ENCODE data around the gene CSRP1. TPM values are rescaled to one million over a fixed set of nuclear protein-coding genes. Genes with fewer than 3 reads are reported as not detected.

The CSRP1 gene
- total and polyA plus RNA-seq, 2 experiments from 2014 or later, result 78.9 to 135 TPM

GRCh38 chr1:201466492-201466891 is 40.4 kb downstream of the CSRP1 start:
- DNase-seq (ENCODE audit: low read depth in 1 of 2, low spot score in 1 of 2), result peak in 1 of 2 donors; percentile 62
- no peak for TF ChIP-seq CTCF (IDR thresholded peaks at IDR 0.05; ENCODE audit: low read depth, low read length)
- H3K4me3 ChIP-seq, result no peak overlapping the region

GRCh38 chr1:201465698-201466290 is 41.1 kb downstream of the CSRP1 start:
- H3K4me1 ChIP-seq (ENCODE audit: low read depth), result peaks cover 17% of the 10 kb centered on the region
- H3K4me3 ChIP-seq, result no peak overlapping the region
- TF ChIP-seq CTCF (IDR thresholded peaks at IDR 0.05; ENCODE audit: low read depth, low read length), result no peak
- H3K36me3 ChIP-seq, result peaks cover 8% of the 10 kb centered on the region
- H3K9me3 ChIP-seq (ENCODE audit: low read depth), result no peaks in the 10 kb centered on the region
- H3K27me3 ChIP-seq, result peaks cover 11% of the 10 kb centered on the region
- H3K27ac ChIP-seq, result no peak overlapping the region
- DNase-seq (ENCODE audit: low read depth in 1 of 2, low spot score in 1 of 2), result no peak

More at GRCh38 chr1:201466492-201466891, 40.4 kb downstream of the CSRP1 start:
- H3K36me3 ChIP-seq, result peaks cover 8% of the 10 kb centered on the region
- peaks cover 18% of the 10 kb centered on the region for H3K27me3 ChIP-seq
- H3K27ac ChIP-seq, result no peak overlapping the region
- peaks cover 10% of the 10 kb centered on the region for H3K4me1 ChIP-seq (ENCODE audit: low read depth)
- no peaks in the 10 kb centered on the region for H3K9me3 ChIP-seq (ENCODE audit: low read depth)

- H3K36me3 ChIP-seq, result peaks cover 8% of the 10 kb centered on the region
- H3K27ac ChIP-seq, result no peak overlapping the region
- peak; percentile 30 for TF ChIP-seq CTCF (IDR thresholded peaks at IDR 0.05; ENCODE audit: low read depth, low read length)
- H3K9me3 ChIP-seq (ENCODE audit: low read depth), result no peaks in the 10 kb centered on the region
- peak in 1 of 2 donors; percentile 47 for DNase-seq (ENCODE audit: low read depth in 1 of 2, low spot score in 1 of 2)
- H3K4me1 ChIP-seq (ENCODE audit: low read depth), result peaks cover 22% of the 10 kb centered on the region
- H3K27me3 ChIP-seq, result no peaks in the 10 kb centered on the region
- H3K4me3 ChIP-seq, result no peak overlapping the region
These were observed 43.8 kb downstream of the CSRP1 start for GRCh38 chr1:201463071-201463552.

- Histone ChIP-seq H3K9me3 (ENCODE audit: low read depth) (no peaks in the 10 kb centered on the region), H3K27me3 (no peaks in the 10 kb centered on the region), H3K4me1 (ENCODE audit: low read depth) (peaks cover 18% of the 10 kb centered on the region), H3K4me3 (no peak overlapping the region), H3K36me3 (peaks cover 8% of the 10 kb centered on the region), H3K27ac (peak overlapping the region; percentile 73)
- peak in 1 of 2 donors; percentile 98 for DNase-seq (ENCODE audit: low read depth in 1 of 2, low spot score in 1 of 2)
- no peak for TF ChIP-seq CTCF (IDR thresholded peaks at IDR 0.05; ENCODE audit: low read depth, low read length)
These were observed 45.1 kb downstream of the CSRP1 start for GRCh38 chr1:201461645-201462441.

- Histone ChIP-seq H3K36me3 (peaks cover 8% of the 10 kb centered on the region), H3K27ac (peak overlapping the region; percentile 73), H3K4me1 (ENCODE audit: low read depth) (peaks cover 21% of the 10 kb centered on the region), H3K9me3 (ENCODE audit: low read depth) (no peaks in the 10 kb centered on the region), H3K4me3 (no peak overlapping the region), H3K27me3 (no peaks in the 10 kb centered on the region)
- TF ChIP-seq CTCF (IDR thresholded peaks at IDR 0.05; ENCODE audit: low read depth, low read length), result no peak
- DNase-seq (ENCODE audit: low read depth in 1 of 2, low spot score in 1 of 2), result peak; percentile 87 to 95
These were observed 45.9 kb downstream of the CSRP1 start for GRCh38 chr1:201460814-201461644.

Measured in cardiac muscle cell (in vitro differentiated cells and primary cell).